IMR-90 (cell line): Measurements from ENCODE around the gene PLS1. TPM values are rescaled to one million over a fixed set of nuclear protein-coding genes. Genes with fewer than 3 reads are reported as not detected.

Experiments
- ATAC-seq: fragments of 200-7000 bp; cut with Tn5 transposase; 2 replicates; pipeline ENCODE4 v1.9.1; 2020; ENCODE audit warnings: low read depth, mild to moderate bottlenecking, moderate library complexity
- BruUV-seq: library from RNA; stranded (reverse); fragments of 400-500 nt; replicated peaks from 2 replicates; lab custom pipeline; 2021; lab: Mats Ljungman, UMichigan
- CTCF ChIA-PET: fragments of 300-600 bp; formaldehyde crosslinking; extraction: SDS; loops from one replicate; lab custom pipeline; 2021; ENCODE audit warnings: antibody characterized with exemption; lab: Yijun Ruan, JAX
- POLR2A ChIA-PET: fragments of 300-600 bp; sonication (Branson Sonifier 250); formaldehyde crosslinking; loops from one replicate; lab custom pipeline; 2022; ENCODE audit warnings: antibody characterized with exemption; ENCODE audit not compliant: unreplicated experiment; lab: Charles Lee
- DNase-seq: peaks from one replicate; pipeline ENCODE4 v3.0.0; 2013
- H2AFZ ChIP-seq: replicated peaks from 2 replicates; pipeline ENCODE3; 2013; ENCODE audit warnings: low read length, mild to moderate bottlenecking; ENCODE audit not compliant: poor library complexity
- H2AK5ac ChIP-seq: 2 replicates; pipeline ENCODE4 v1.6.1; 2013; ENCODE audit warnings: low read depth, low read length, inconsistent platforms
- H2AK9ac ChIP-seq: replicated peaks from 2 replicates; pipeline ENCODE3; 2013; ENCODE audit warnings: mild to moderate bottlenecking, low read depth, low read length, moderate library complexity; ENCODE audit not compliant: poor library complexity
- H2BK120ac ChIP-seq: 2 replicates; pipeline ENCODE4 v1.6.1; 2013; ENCODE audit warnings: low read depth, low read length, inconsistent platforms
- H2BK15ac ChIP-seq: 3 replicates; pipeline ENCODE4 v1.6.1; 2013; ENCODE audit warnings: low read depth, low read length, inconsistent platforms
- H2BK20ac ChIP-seq: 2 replicates; pipeline ENCODE4 v1.6.1; 2013; ENCODE audit warnings: low read depth, mild to moderate bottlenecking, inconsistent platforms, low read length, moderate library complexity
- H2BK5ac ChIP-seq: 2 replicates; pipeline ENCODE4 v1.6.1; 2013; ENCODE audit warnings: mild to moderate bottlenecking, low read depth, low read length, inconsistent platforms; ENCODE audit not compliant: poor library complexity, severe bottlenecking
- H3K14ac ChIP-seq: replicated peaks from 2 replicates; pipeline ENCODE4 v1.6.1; 2013; ENCODE audit warnings: low read depth, low read length, inconsistent platforms
- H3K18ac ChIP-seq: 2 replicates; pipeline ENCODE4 v1.6.1; 2013; ENCODE audit warnings: low read depth, low read length, control low read depth
- H3K23ac ChIP-seq: 2 replicates; pipeline ENCODE4 v1.6.1; 2013; ENCODE audit warnings: low read depth, low read length, inconsistent platforms
- H3K27ac ChIP-seq: 2 replicates; pipeline ENCODE4 v1.5.1; 2013; ENCODE audit warnings: mild to moderate bottlenecking, control low read depth, low read length; ENCODE audit not compliant: insufficient read depth
- H3K27me3 ChIP-seq: 2 replicates; pipeline ENCODE4 v1.6.1; 2013; ENCODE audit warnings: low read length; ENCODE audit not compliant: control insufficient read depth, insufficient read depth
- H3K36me3 ChIP-seq: 2 replicates; pipeline ENCODE4 v1.6.1; 2013; ENCODE audit warnings: low read length, mixed read lengths; ENCODE audit not compliant: control insufficient read depth, insufficient read depth
- H3K4ac ChIP-seq: 2 replicates; pipeline ENCODE4 v1.6.1; 2013; ENCODE audit warnings: low read depth, low read length, inconsistent platforms
- H3K4me1 ChIP-seq: 2 replicates; pipeline ENCODE4 v1.6.1; 2013; ENCODE audit warnings: low read length, mixed read lengths; ENCODE audit not compliant: control insufficient read depth, insufficient read depth
- H3K4me2 ChIP-seq: 2 replicates; pipeline ENCODE4 v1.6.1; 2013; ENCODE audit warnings: low read depth, mild to moderate bottlenecking, control low read depth, low read length, moderate library complexity
- H3K4me3 ChIP-seq: 2 replicates; pipeline ENCODE4 v1.5.1; 2013; ENCODE audit warnings: low read depth, mild to moderate bottlenecking, control low read depth, low read length, moderate library complexity; ENCODE audit not compliant: insufficient read depth
- H3K56ac ChIP-seq: 2 replicates; pipeline ENCODE4 v1.6.1; 2013; ENCODE audit warnings: low read length, inconsistent platforms; ENCODE audit not compliant: insufficient read depth; ENCODE audit errors: extremely low read depth
- H3K79me1 ChIP-seq, 2 experiments: 2 replicates each; pipeline ENCODE4 v1.6.1; 2013; ENCODE audit warnings: low read length in 2 of 2, inconsistent platforms in 1 of 2, low read depth in 1 of 2
- H3K9ac ChIP-seq: 2 replicates; pipeline ENCODE4 v1.6.1; 2013; ENCODE audit warnings: low read depth, low read length, control low read depth
- H3K9me1 ChIP-seq: 2 replicates; pipeline ENCODE4 v1.6.1; 2013; ENCODE audit warnings: low read length, inconsistent platforms; ENCODE audit not compliant: insufficient read depth
- H3K9me3 ChIP-seq: 2 replicates; pipeline ENCODE4 v1.6.1; 2013; ENCODE audit warnings: low read length; ENCODE audit not compliant: control insufficient read depth, insufficient read depth
- H4K20me1 ChIP-seq: 2 replicates; pipeline ENCODE4 v1.6.1; 2013; ENCODE audit warnings: low read length, inconsistent platforms; ENCODE audit not compliant: insufficient read depth
- H4K5ac ChIP-seq: 2 replicates; pipeline ENCODE4 v1.6.1; 2013; ENCODE audit warnings: mild to moderate bottlenecking, low read depth, low read length, control low read depth
- H4K8ac ChIP-seq, 2 experiments: 2 replicates each; pipeline ENCODE4 v1.6.1; 2013; ENCODE audit warnings: low read depth in 2 of 2, low read length in 2 of 2, control low read depth in 1 of 2, inconsistent platforms in 1 of 2
- H4K91ac ChIP-seq: 2 replicates; pipeline ENCODE4 v1.6.1; 2013; ENCODE audit warnings: low read depth, low read length, inconsistent platforms; ENCODE audit not compliant: insufficient read depth
- CEBPB ChIP-seq: IDR thresholded peaks from 2 replicates; pipeline ENCODE4 v1.6.1; 2012; ENCODE audit warnings: low read depth, low read length, improper control_type of control experiment
- MAFK ChIP-seq: IDR thresholded peaks from 2 replicates; pipeline ENCODE4 v1.6.1; 2012; ENCODE audit warnings: low read depth, low read length, improper control_type of control experiment
- MAZ ChIP-seq: IDR thresholded peaks from 2 replicates; pipeline ENCODE4 v1.6.1; 2012; ENCODE audit warnings: low read depth, mild to moderate bottlenecking, low read length, improper control_type of control experiment, moderate library complexity, borderline replicate concordance
- NFE2L2 ChIP-seq: fragments of 150-350 bp; IDR thresholded peaks from 2 replicates; pipeline ENCODE4 v1.6.1; 2016; ENCODE audit warnings: low read depth, mild to moderate bottlenecking, low read length
- RFX5 ChIP-seq: IDR thresholded peaks from 2 replicates; pipeline ENCODE4 v1.8.0; 2012; ENCODE audit warnings: low read depth, mild to moderate bottlenecking, low read length, moderate library complexity
- SMC3 ChIP-seq: fragments of 150-350 bp; IDR thresholded peaks from 2 replicates; pipeline ENCODE4 v1.6.1; 2016; ENCODE audit warnings: low read depth, mild to moderate bottlenecking, antibody characterized with exemption, low read length, moderate library complexity
- WGBS, 2 experiments: methylation state at CpG; one replicate each; pipeline versions ENCODE4 v1.1.5 to v1.1.7; 2013; ENCODE audit warnings: missing lambda C conversion rate in 2 of 2; ENCODE audit not compliant: insufficient read length in 1 of 2; ENCODE audit errors: extremely low coverage in 2 of 2; 5-methylcytosine and 5-hydroxymethylcytosine counted together
- dilution Hi-C: fragments of 300-500 bp; cut with HindIII; formaldehyde crosslinking; loops from one replicate; pipeline ENCODE4 v1.14.3; 2018; ENCODE audit warnings: low sequenced_read_pairs; ENCODE audit not compliant: unreplicated experiment
- in situ Hi-C: fragments of 300-500 bp; cut with MboI; formaldehyde crosslinking; loops from 3 replicates; pipeline ENCODE4 v1.14.3; 2019; ENCODE audit warnings: low sequenced_read_pairs, inconsistent platforms, mixed read lengths
- intact Hi-C: fragments of 100-400 bp; cut with micrococcal nuclease; formaldehyde crosslinking; loops from 2 replicates; pipeline ENCODE4 v1.10.0; 2022
- polyA plus RNA-seq, 3 experiments: library from polyadenylated mRNA; depleted of rRNA; stranded (reverse); fragments of >200 nt; gene quantifications; 2 replicates each; pipeline ENCODE4 v1.2.3, GENCODE V29; 2012; ENCODE audit warnings: low replicate concordance in 1 of 3
- total RNA-seq: library from RNA; depleted of rRNA; stranded (reverse); fragments of >200 nt; gene quantifications from 2 replicates; pipeline ENCODE4 v1.2.3, GENCODE V29; 2012

PLS1 gene
- total and polyA plus RNA-seq, 2 of the 4 experiments (the other 2 are of a cell fraction): 0.29 to 0.90 TPM

DNA sequence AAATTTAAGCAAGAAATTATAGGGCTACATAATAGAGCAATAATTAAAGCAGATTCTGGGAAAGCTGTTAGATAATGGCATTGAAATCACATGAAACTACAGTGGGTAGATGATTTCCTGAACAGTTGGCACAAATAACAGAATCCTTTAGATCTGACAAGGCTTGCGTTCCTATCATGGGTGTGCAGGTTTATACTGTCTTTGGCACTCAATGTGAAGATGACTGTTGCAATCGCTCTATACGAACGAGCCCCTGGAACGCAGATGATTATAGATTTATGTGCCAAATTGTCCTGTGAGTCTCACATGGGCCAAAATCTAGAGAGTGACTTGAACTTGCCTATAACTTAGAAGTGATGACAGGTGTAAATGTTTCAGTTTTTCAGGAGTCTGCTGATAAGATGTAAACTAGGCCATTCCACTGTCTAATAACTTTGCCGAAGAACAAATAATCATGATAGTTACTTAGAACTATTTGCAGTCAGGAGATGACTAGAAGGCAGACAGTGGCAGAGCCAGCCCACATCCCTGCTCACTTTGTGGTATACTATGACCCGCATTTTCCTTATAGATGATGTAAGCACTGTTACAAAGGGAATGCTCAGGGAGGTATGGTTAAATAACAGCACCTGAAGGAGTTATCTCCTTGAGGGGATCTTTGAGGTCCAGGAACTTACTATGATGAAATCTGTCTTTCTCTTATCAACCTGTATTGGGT lies 97.1 kb downstream of the PLS1 start:
- no peaks in the 10 kb centered on the region for H3K9me1 ChIP-seq
- no peaks in the 10 kb centered on the region for H3K36me3 ChIP-seq
- H4K91ac ChIP-seq: no peak overlapping the region
- H4K5ac ChIP-seq: no peak overlapping the region
- H2BK20ac ChIP-seq: no peak overlapping the region
- intact Hi-C loops: no loop called here
- H2BK5ac ChIP-seq: no peak overlapping the region
- no peaks in the 10 kb centered on the region for H3K4me1 ChIP-seq
- ChIA-PET POLR2A (no interaction called here), CTCF (no interaction called here)
- no peaks in the 10 kb centered on the region for H3K79me1 ChIP-seq
- TF ChIP-seq SMC3: no peak
- TF ChIP-seq RFX5: no peak
- TF ChIP-seq NFE2L2: no peak
- TF ChIP-seq CEBPB: no peak
- TF ChIP-seq MAFK: no peak
- TF ChIP-seq MAZ: no peak
- H2BK120ac ChIP-seq: no peak overlapping the region
- H2AK5ac ChIP-seq: no peak overlapping the region
- no peak overlapping the region for H3K4me3 ChIP-seq
- dilution Hi-C loops: no loop called here
- no peak overlapping the region for H3K9ac ChIP-seq
- no peak overlapping the region for H3K23ac ChIP-seq
- H3K18ac ChIP-seq: no peak overlapping the region
- no peak overlapping the region for H3K4ac ChIP-seq
- no peak overlapping the region for H2AFZ ChIP-seq
- BruUV-seq: no TSS peak
- no peak overlapping the region for H2BK15ac ChIP-seq
- no peaks in the 10 kb centered on the region for H4K20me1 ChIP-seq
- no peak overlapping the region for H3K56ac ChIP-seq
- WGBS, 2 experiments: 52% methylated on average over 2 of the region's 7 CpGs; no CpG with 5 or more reads in 1 of the 2 experiments
- H3K9me3 ChIP-seq: no peaks in the 10 kb centered on the region
- in situ Hi-C loops: no loop called here
- DNase-seq (no peak), ATAC-seq (no peak)
- no peak overlapping the region for H3K14ac ChIP-seq
- no peak overlapping the region for H3K27ac ChIP-seq
- no peak overlapping the region for H4K8ac ChIP-seq
- no peak overlapping the region for H3K4me2 ChIP-seq
- no peaks in the 10 kb centered on the region for H3K27me3 ChIP-seq
- H2AK9ac ChIP-seq: no peak overlapping the region
